Activated T-helper 9 cell treated with anti-CD3 and anti-CD28 coated beads, Interleukin-2, amount 50 U/mL, for 16 hours (primary cell): Measurements from ENCODE around the gene ELMO1.

Experiments
- DNase-seq: peaks from one replicate; pipeline ENCODE4 v3.0.0-alpha.2; 2020; ENCODE audit warnings: low read depth

ELMO1 gene

GRCh38 chr7:36971515-36972139, 477.0 kb downstream of the ELMO1 start:
- no peak for DNase-seq

DNA sequence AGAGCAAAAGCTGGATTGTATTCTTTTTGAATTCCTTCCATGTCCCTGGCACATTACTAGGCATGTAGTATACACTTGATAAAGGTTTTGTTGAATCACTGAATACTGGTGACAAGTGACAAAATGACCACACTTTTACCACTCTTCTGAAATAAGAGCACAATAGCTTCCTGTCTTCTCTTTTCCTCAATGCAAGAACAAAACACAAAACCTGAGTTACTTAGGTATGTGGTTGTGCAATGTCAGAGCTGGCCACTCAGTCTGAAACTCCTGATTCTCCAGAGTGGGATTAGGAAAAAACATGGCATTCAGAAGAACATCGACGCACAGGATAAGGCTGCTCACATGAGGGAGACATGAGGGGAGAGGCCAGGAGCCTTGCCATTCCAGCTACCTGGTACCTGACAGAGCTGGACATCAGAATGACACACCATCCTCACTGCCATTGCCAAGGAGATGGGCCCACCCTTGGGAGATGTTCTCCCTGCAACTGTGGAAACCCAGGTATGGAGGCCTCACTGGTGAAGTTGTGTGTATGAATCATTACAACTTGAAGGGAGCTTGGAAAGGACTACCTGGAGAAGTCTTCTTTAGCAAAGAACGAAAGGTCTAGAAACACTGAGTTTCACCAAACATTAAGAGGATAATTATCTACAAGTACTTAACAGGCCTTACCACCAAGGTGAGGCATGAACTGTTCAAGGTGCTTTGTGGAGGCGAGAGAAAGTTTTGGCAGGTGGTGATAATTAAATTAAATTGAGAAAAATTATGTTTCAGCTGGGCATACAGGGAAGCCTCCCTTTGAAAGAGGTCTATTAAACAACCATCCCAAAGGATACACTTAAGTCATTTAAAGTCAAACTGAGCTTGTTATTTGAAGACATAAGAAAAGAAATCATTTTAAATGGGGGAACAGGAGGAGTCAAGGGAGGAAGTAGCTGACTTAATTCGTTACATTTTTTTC, 477.8 kb downstream of the ELMO1 start:
- no peak for DNase-seq

GRCh38 chr7:36969376-36969775, 479.3 kb downstream of the ELMO1 start:
- no peak for DNase-seq

- no peak for DNase-seq
Measured at GRCh38 chr7:36967387-36967786, 481.3 kb downstream of the ELMO1 start.

DNA sequence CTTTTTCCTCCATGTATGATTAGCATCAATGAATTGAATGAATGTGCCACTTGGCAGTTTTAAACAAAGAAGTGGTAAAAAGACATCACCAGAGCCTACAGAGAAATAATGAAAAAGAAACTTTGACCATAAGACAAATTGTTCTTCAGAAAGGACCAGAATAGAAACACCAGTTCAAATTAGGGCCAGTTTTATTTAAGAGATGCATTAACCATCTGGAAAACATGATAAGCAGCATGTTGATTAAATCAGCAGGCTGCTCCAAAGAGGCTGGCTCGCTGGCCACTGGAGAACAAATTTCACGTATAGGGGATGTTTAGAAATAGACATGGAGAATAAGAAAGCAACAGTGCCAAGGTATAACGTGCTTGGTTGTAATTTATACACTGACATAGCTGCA, 482.0 kb downstream of the ELMO1 start:
- DNase-seq: no peak

DNA sequence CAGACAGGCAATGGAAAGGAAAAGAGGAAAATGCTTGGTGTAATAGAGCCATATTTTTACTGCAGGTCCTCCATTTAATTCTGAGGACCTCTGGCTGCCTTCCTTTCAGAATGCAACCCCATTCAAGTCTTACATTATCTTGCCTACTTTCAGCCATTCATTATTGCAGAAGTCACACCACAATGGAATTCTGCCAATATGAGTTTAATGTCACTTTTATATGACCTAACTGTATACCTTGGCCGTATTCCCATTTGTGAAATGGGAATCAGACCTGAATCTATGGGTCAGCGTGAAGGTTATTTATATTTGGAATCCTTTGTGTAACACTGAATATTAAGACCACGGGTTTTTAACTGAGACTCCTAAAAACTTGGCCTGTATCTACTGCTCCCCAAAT, 482.6 kb downstream of the ELMO1 start:
- no peak for DNase-seq

GRCh38 chr7:36965625-36966024, 483.0 kb downstream of the ELMO1 start:
- no peak for DNase-seq

DNA sequence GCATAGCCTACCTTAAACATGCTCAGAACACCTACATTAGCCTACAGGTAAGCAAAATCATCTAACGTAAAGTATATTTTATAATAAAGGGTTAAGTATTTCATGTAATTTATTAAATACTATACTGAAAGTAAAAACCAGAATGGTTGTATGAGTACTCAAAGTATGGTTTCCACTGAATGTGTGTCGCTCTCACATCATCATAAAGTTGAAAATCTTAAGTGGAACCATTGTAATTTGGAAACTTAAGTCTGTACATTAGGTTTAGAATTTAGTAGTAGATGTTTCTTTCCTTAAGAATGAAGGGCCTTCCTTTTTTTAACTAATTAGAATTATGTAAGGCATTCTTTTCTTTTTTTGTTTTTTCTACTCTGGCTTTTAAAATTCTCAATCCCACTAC, 484.4 kb downstream of the ELMO1 start:
- DNase-seq: no peak

- DNase-seq: no peak
Measured at GRCh38 chr7:36962367-36962766, 486.3 kb downstream of the ELMO1 start.

GRCh38 chr7:36961693-36962092, 487.0 kb downstream of the ELMO1 start:
- no peak for DNase-seq

DNA sequence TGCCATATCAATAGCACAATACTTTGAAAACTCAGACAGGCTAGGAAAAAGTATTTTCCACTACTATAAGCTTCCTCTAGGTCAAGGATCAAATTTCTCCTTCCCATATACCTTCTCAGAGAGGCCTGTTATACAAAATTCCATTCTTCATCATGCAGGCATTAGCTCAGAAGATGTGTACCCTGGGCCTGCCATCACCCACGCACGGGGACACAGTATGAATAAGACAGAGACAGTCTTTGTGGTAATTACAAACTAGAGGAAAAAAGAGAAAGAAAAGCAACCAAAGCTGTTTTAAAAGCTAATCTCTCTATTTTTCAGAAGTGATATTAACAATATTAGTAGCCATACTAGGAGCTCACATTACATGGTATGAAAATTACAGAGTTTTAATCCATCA, 487.6 kb downstream of the ELMO1 start:
- DNase-seq: no peak

DNA sequence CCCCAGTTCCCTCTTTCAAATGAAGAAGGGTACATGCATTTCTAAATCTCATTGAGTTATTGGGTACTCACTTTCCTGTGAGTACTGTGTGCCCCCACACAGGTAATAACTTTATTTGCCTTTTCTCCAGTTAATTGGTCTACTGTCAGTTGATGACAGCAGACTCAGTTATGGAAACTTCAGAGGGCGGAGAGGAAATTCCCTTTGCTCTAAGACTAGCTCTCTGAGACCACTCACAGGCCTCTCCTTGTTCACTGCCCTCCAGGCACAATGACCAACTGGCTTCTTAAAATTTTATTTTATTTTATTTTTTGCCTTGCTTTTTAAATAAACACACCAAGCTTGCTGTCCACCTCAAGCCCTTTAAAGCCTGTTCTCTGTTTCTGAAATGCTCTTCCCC, 488.6 kb downstream of the ELMO1 start:
- no peak for DNase-seq

- no peak for DNase-seq
Measured at GRCh38 chr7:36958111-36958733, 490.4 kb downstream of the ELMO1 start.

- DNase-seq: no peak
Measured at GRCh38 chr7:36957620-36958019, 491.0 kb downstream of the ELMO1 start.

DNA sequence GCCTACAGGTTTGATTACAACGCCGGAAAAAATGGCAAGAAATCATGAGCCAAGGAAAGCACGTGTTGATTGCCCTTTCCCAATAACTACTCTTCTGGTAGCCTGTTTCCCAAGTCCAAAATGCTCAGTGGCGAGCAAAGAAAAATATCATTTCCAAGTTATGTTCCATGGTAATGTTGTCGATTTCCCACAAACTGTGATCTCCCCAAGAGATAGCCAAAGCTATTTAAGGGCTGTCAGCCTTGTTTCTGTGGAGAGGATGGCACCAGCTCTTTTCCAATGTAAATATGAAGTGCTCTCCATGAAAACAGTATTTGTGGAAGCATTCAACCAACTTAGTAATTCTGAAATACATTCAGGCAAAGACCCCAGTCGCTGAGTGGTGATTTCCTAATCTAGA, 491.9 kb downstream of the ELMO1 start:
- DNase-seq: no peak

DNA sequence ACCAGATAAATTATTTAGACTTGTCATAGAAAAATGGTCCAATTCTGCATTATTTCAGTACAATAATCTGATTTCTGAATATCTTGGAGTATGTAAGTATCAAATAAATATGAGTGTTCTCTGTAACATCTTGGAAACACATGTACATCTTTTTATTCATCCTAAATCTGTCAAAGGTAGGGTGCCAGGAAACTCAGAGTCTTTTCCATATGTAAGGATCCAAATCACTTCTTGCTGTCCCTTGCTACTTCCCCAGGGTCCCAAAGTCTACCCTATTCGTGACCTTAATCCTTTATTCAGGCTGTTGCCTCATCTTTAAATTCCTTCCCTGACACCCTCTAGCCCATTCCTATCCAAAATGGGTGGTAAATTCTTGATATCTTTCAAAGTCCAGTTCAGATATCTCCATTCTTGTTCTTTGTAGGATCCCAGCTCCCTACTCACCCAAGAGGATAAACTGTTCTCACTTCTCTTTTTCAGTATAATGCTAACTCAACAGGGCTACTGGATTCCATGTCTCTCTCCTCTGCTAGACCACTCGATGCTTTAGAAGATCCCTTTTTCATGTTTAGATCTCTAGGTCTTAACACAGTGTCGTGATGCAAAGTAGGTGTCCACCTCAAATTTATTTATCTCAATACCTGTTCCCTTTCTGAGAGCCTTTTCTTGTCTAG, 493.1 kb downstream of the ELMO1 start:
- no peak for DNase-seq

GRCh38 chr7:36951257-36951697, 497.4 kb downstream of the ELMO1 start:
- DNase-seq: no peak

- DNase-seq: no peak
Measured at GRCh38 chr7:36949711-36950600, 498.7 kb downstream of the ELMO1 start.

DNA sequence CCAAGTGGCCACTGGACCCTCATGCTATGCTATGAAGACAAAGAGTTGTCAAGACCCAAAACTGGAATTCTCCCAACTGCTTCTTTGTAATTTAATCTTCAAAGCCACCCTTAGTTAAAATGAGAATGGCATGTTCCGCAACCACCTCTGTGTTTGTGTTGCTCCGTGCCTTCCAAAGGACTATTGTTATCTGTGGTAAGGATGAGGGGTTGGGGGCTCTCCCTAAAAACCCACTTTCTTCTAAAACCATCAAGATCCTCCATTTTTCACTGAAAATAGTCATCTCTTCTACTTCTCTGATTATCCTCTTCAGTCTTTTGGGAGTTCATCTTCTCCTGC, 502.3 kb downstream of the ELMO1 start:
- DNase-seq: no peak

DNA sequence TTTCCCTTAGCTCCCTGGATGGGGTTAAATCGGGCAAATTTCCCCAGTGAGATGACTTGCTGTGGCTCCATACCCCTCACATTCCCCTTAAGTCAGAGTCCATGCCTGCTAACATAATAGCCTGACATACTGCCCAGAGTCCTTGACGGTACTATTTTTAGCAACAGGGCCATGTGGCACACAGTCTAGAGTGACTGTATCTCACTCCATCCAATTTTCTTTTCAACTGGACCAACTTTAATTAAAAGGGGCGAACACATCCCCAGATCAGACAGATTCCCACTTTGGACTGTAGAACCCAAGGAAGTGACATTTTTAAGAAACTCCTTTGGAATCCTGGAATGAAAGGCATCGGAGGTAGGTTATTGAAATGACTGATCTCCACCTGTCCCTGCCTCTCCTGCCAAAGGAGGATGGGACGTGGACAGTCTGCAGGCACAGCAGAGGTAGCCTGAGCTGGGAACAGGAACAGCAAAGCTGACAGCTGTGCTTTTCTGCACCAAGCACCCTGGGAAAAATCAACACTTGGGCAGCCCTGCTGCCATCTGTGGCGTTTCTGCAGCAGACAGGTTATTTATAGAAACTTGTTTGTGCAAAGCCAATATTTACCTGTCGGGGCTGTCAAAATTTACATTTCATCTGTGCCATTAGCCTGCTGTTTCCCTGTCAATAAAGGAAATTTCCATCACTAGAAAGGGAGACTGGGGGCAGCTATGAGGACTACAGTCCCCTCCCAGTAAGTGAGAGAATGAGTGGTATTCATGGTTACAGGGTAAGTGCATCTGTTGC, 502.9 kb downstream of the ELMO1 start:
- DNase-seq: no peak

GRCh38 chr7:36944838-36945237, 503.8 kb downstream of the ELMO1 start:
- no peak for DNase-seq
